ENCODE data around the gene SLC7A8.

DNA sequence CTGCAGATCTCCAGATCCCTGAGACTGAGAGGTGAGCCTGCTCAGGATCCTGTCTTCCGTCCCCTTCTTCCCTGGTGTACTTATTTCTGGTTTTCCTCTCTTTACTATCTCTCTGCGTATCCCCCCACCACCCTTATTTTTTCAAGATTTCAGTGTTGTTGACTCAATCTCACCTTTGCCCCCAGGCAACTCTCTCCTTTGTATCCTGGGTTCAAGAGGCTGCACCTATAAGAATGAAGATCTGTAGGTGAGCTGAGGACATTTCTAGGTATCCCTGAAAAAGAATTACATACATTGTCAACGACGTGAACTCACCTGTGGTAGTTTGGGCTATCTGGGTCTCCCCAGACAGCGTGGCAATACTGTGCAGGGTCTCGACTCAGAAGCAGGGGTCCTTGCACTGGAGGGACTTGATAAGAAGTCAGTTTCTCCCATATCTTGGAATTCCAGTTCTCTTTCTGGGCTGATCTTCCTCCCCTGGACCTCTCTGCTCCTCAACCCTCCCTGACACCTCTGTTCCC is 79.3 kb downstream of the SLC7A8 start:
- TF ChIP-seq, protein P1, sequence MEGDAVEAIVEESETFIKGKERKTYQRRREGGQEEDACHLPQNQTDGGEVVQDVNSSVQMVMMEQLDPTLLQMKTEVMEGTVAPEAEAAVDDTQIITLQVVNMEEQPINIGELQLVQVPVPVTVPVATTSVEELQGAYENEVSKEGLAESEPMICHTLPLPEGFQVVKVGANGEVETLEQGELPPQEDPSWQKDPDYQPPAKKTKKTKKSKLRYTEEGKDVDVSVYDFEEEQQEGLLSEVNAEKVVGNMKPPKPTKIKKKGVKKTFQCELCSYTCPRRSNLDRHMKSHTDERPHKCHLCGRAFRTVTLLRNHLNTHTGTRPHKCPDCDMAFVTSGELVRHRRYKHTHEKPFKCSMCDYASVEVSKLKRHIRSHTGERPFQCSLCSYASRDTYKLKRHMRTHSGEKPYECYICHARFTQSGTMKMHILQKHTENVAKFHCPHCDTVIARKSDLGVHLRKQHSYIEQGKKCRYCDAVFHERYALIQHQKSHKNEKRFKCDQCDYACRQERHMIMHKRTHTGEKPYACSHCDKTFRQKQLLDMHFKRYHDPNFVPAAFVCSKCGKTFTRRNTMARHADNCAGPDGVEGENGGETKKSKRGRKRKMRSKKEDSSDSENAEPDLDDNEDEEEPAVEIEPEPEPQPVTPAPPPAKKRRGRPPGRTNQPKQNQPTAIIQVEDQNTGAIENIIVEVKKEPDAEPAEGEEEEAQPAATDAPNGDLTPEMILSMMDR (IDR thresholded peaks at IDR 0.05) = no peak
- TF ChIP-seq EP300 (IDR thresholded peaks at IDR 0.05) = no peak
